Measurements from ENCODE around the gene AFF3. TPM values are rescaled to one million over a fixed set of nuclear protein-coding genes. Genes with fewer than 3 reads are reported as not detected.

Gene AFF3
- total and polyA plus RNA-seq, 10 of the 15 experiments (the other 5 are each of a cell fraction or from before 2014, with no cell fraction given): 0.26 to 5.5 (median 3.0) TPM

GRCh38 chr2:100188326-100188725 lies 45.9 kb upstream of the AFF3 start:
- Histone ChIP-seq H3K4me3 (no peak overlapping the region), H3K9me3 (replicated peaks; ENCODE audit: control insufficient read depth, insufficient read depth, low read length) (no peaks in the 10 kb centered on the region), H3K9ac (ENCODE audit: control insufficient read depth, insufficient read depth, low read length) (no peak overlapping the region), H3K4me2 (ENCODE audit: control insufficient read depth, insufficient read depth) (no peak overlapping the region), H3K79me2 (ENCODE audit: control insufficient read depth, insufficient read depth, low read length) (no peaks in the 10 kb centered on the region), H3K27ac (ENCODE audit: control insufficient read depth, insufficient read depth) (no peak overlapping the region), H2AFZ (ENCODE audit: control insufficient read depth, low read depth, low read length) (no peak overlapping the region), H4K20me1 (ENCODE audit: control insufficient read depth, insufficient read depth) (no peaks in the 10 kb centered on the region), H3K36me3 (ENCODE audit: control insufficient read depth in 2 of 2, insufficient read depth in 2 of 2, low read length in 1 of 2) (no peaks in the 10 kb centered on the region), H3K27me3 (replicated peaks in 1 of 2; ENCODE audit: control insufficient read depth in 2 of 2, insufficient read depth in 2 of 2, low read length in 1 of 2) (peaks cover 3 to 6% of the 10 kb centered on the region in 2 experiments; a peak in 3 of 4 replicates), H3K4me1 (ENCODE audit: control insufficient read depth, insufficient read depth, low read length) (no peaks in the 10 kb centered on the region)
- RAD21 ChIA-PET (ENCODE audit: unreplicated experiment): no interaction called here
- WGBS (ENCODE audit: insufficient coverage, insufficient replicate concordance, low lambda C conversion rate, missing lambda C conversion rate): 58% methylated on average over 2 of the region's 2 CpGs
- TF ChIP-seq IKZF2 (IDR thresholded peaks at IDR 0.05) (no peak), MXI1 (IDR thresholded peaks at IDR 0.05; ENCODE audit: low read depth, low read length) (no peak), RELA (IDR thresholded peaks at IDR 0.05; ENCODE audit: borderline replicate concordance, partially characterized antibody) (no peak), ZBED1 (IDR thresholded peaks at IDR 0.05; ENCODE audit: borderline replicate concordance) (no peak), MEF2B (IDR thresholded peaks at IDR 0.05; ENCODE audit: partially characterized antibody, poor library complexity, severe bottlenecking) (no peak), RELB (IDR thresholded peaks at IDR 0.05; ENCODE audit: low read depth) (no peak), FOXK2 (IDR thresholded peaks at IDR 0.05) (no peak), HCFC1 (IDR thresholded peaks at IDR 0.05; ENCODE audit: low read length) (no peak), ZZZ3 (IDR thresholded peaks at IDR 0.05; ENCODE audit: control insufficient read depth, insufficient read length, low read depth) (no peak), MEF2A (IDR thresholded peaks at IDR 0.05; ENCODE audit: insufficient read depth, low read depth, low read length) (no peak), IKZF1 (conservative IDR thresholded peaks at IDR 0.05) (no peak), GABPA (IDR thresholded peaks at IDR 0.05; ENCODE audit: low read depth) (no peak), CBX5 (IDR thresholded peaks at IDR 0.05; ENCODE audit: low read depth) (no peak), SP1 (IDR thresholded peaks at IDR 0.05; ENCODE audit: low read depth, low read length) (no peak), TARDBP (IDR thresholded peaks at IDR 0.05; ENCODE audit: borderline replicate concordance) (no peak), HDGF (IDR thresholded peaks at IDR 0.05) (no peak), SIN3A (IDR thresholded peaks at IDR 0.05; ENCODE audit: low read depth, low read length) (no peak), PAX8 (IDR thresholded peaks at IDR 0.05) (no peak)
- FAIRE-seq (no peak), ATAC-seq (no peak), DNase-seq (ENCODE audit: low read depth, low spot score) (no peak)
- POLR2A ChIA-PET: no interaction called here
- SMC1A ChIA-PET (ENCODE audit: uncharacterized antibody, unreplicated experiment): no interaction called here
- intact Hi-C loops (cut with micrococcal nuclease; ENCODE audit: unreplicated experiment): no loop called here
- CTCF ChIA-PET: no interaction called here
- BruUV-seq (replicated peaks): no TSS peak
- in situ Hi-C loops (cut with MboI): no loop called here

Measured in GM12878 (cell line).